ENCODE data around the gene SLC35F3. TPM values are rescaled to one million over a fixed set of nuclear protein-coding genes. Genes with fewer than 3 reads are reported as not detected.

The SLC35F3 gene
- total and polyA plus RNA-seq, 7 donors, result under 0.01 to 0.54 (median 0.28) TPM; not detected in 2

DNA sequence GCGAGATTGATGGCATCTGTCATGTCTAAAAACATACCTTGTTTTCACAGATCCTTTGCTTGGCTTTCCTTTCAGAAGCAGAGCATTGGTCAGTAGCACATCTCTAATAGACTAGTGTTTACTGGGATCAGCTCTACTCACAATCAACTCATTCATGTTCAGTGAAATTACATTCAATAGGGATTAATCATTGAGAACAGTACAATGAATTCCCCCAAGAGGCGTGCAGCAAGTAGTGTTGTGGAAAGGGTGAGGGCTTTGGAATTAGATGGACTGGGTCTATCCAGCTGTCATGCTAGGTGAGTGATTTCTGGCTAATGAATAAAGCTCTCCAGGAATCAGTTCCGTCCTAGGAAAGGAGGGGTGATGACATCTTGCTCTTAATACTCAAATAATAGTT is 313.6 kb downstream of the SLC35F3 start:
- DNase-seq, result no peak
- H3K27me3 ChIP-seq, result peaks cover 10 to 42% (median 31%) of the 10 kb centered on the region in 3 donors
- H3K9me3 ChIP-seq, result no peaks in the 10 kb centered on the region
- peaks cover 0 to 18% (median 9%) of the 10 kb centered on the region in 4 donors for H3K4me1 ChIP-seq
- TF ChIP-seq POLR2A (IDR thresholded peaks at IDR 0.05), result no peak
- no peak for TF ChIP-seq EP300 (IDR thresholded peaks at IDR 0.05)
- TF ChIP-seq, protein P1, sequence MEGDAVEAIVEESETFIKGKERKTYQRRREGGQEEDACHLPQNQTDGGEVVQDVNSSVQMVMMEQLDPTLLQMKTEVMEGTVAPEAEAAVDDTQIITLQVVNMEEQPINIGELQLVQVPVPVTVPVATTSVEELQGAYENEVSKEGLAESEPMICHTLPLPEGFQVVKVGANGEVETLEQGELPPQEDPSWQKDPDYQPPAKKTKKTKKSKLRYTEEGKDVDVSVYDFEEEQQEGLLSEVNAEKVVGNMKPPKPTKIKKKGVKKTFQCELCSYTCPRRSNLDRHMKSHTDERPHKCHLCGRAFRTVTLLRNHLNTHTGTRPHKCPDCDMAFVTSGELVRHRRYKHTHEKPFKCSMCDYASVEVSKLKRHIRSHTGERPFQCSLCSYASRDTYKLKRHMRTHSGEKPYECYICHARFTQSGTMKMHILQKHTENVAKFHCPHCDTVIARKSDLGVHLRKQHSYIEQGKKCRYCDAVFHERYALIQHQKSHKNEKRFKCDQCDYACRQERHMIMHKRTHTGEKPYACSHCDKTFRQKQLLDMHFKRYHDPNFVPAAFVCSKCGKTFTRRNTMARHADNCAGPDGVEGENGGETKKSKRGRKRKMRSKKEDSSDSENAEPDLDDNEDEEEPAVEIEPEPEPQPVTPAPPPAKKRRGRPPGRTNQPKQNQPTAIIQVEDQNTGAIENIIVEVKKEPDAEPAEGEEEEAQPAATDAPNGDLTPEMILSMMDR (IDR thresholded peaks at IDR 0.05), result no peak
- TF ChIP-seq POLR2AphosphoS5 (IDR thresholded peaks at IDR 0.05), result no peak
- no peak overlapping the region for H3K27ac ChIP-seq
- intact Hi-C loops (cut with DNase I), result no loop called here
- H3K36me3 ChIP-seq, result no peaks in the 10 kb centered on the region
- 76 to 89% methylated on average over 3 of the region's 3 CpGs for WGBS, 2 donors
- no peak overlapping the region for H3K4me3 ChIP-seq

DNA sequence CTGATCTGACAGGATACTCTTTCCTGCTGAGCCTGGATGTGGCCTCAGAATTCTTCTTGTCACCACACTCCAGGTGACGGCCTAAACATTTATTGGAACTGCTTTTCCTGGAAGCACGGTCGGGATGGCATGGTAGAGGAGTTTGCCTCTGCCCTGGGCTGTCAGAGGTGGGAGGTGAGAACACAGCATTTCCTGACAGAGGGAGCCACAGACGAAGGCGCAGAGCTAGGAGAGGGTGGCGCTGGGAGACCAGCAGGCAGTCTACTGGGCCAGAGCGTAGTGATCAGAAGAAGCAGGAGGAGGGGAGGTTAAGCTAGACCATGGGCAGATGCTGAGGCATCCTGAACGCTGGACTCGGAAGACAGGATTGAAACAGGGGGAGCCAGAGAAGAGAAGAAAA is 315.2 kb downstream of the SLC35F3 start:
- Histone ChIP-seq H3K27ac (no peak overlapping the region), H3K4me3 (no peak overlapping the region), H3K9me3 (no peaks in the 10 kb centered on the region), H3K36me3 (no peaks in the 10 kb centered on the region), H3K27me3 (peaks cover 1 to 26% (median 14%) of the 10 kb centered on the region in 3 donors), H3K4me1 (peaks cover 0 to 3% (median 2%) of the 10 kb centered on the region in 4 donors)
- DNase-seq, result no peak
- no peak for TF ChIP-seq POLR2A (IDR thresholded peaks at IDR 0.05)
- TF ChIP-seq POLR2AphosphoS5 (IDR thresholded peaks at IDR 0.05), result no peak
- TF ChIP-seq EP300 (IDR thresholded peaks at IDR 0.05), result no peak
- TF ChIP-seq, protein P1 (IDR thresholded peaks at IDR 0.05), result no peak
- intact Hi-C loops (cut with DNase I), result no loop called here
- 88 to 93% methylated on average over 9 of the region's 9 CpGs for WGBS, 2 donors

DNA sequence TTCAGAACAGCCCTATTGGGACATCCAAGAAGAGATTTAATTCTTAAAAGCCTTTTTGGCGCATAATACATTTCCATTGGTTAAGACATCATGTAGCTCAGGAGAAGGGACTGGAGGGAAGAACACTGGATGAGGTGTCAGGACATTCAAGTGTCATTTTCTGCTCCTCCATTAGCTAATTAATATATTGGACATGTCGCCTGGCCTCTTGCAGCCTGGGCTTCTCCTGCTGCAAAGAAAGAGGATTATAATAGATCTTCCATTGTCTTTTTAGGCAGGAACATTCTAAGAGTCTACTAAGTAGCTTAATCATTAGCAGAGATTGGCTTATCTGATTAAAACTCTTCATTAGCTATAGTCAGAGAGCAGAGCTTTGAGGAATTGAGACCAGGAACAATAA is 317.1 kb downstream of the SLC35F3 start:
- TF ChIP-seq POLR2AphosphoS5 (IDR thresholded peaks at IDR 0.05) (no peak), EP300 (IDR thresholded peaks at IDR 0.05) (no peak)
- TF ChIP-seq, protein P1 (IDR thresholded peaks at IDR 0.05), result no peak
- H3K4me3 ChIP-seq, result no peak overlapping the region
- 91 to 94% methylated on average over 2 of the region's 2 CpGs for WGBS, 2 donors

DNA sequence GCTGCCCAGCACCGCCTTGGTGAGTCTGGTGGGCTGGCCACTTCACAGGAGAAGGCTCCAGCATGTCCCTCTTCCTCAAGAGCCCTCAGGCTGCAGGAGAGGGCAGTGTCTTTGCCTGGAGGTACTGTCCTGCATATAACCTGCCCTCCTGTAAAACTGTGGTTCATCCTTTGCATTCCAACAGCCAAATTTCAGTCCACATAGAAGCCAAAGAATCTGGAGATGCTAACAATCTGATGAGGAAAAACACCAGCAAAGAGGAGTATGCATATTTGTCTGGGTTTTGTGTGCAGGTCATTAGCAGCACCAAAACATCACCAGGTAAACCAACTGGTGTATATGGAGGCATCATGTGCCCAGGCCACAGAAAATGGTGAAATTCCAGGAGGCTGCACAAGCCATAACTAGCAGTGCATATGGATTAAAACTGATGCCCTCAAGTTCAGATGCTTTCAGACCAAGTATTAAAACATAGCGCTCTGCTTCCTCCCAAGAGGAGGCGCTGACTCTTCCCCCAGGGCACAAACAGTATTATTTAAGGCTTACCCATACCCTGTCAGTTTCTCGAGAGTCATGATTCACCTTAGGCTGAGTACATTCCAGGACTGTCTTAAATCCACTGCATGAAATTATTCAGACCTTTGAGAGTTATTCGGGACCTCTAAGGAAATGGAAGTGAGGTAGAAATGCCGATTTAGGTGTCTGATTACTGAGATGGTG is 318.2 kb downstream of the SLC35F3 start:
- Histone ChIP-seq H3K9me3 (no peaks in the 10 kb centered on the region), H3K4me3 (no peak overlapping the region), H3K27me3 (peaks cover 0 to 6% (median 0%) of the 10 kb centered on the region in 3 donors), H3K36me3 (no peaks in the 10 kb centered on the region), H3K4me1 (no peaks in the 10 kb centered on the region), H3K27ac (no peak overlapping the region)
- 86 to 87% methylated on average over 6 of the region's 6 CpGs for WGBS, 2 donors
- intact Hi-C loops (cut with DNase I), result no loop called here
- no peak for DNase-seq
- no peak for TF ChIP-seq POLR2A (IDR thresholded peaks at IDR 0.05)
- no peak for TF ChIP-seq EP300 (IDR thresholded peaks at IDR 0.05)
- TF ChIP-seq POLR2AphosphoS5 (IDR thresholded peaks at IDR 0.05), result no peak
- TF ChIP-seq, protein P1 (IDR thresholded peaks at IDR 0.05), result no peak

More for the DNA sequence above, 317.1 kb downstream of the SLC35F3 start:
- Histone ChIP-seq H3K27me3 (peaks cover 0 to 7% (median 0%) of the 10 kb centered on the region in 3 donors), H3K9me3 (no peaks in the 10 kb centered on the region), H3K4me1 (no peaks in the 10 kb centered on the region), H3K36me3 (no peaks in the 10 kb centered on the region), H3K27ac (no peak overlapping the region)
- no peak for DNase-seq
- intact Hi-C loops (cut with DNase I), result no loop called here
